Endothelial cell of umbilical vein (primary cell): Measurements from ENCODE around the gene APP. TPM values are rescaled to one million over a fixed set of nuclear protein-coding genes. Genes with fewer than 3 reads are reported as not detected.

ENCODE experiments used
- BruUV-seq: library from RNA; stranded (reverse); fragments of 400-500 nt; replicated peaks from 2 replicates; lab custom pipeline; 2021; lab: Mats Ljungman, UMichigan
- CTCF ChIA-PET: fragments of 300-600, 350-600 bp; sonication (Branson Sonifier 250); formaldehyde crosslinking; loops from one replicate; lab custom pipeline; 2021; ENCODE audit warnings: antibody characterized with exemption, inconsistent platforms; lab: Charles Lee
- POLR2A ChIA-PET: fragments of 300-600, 350-600 bp; sonication (Branson Sonifier 250); formaldehyde crosslinking; loops from one replicate; lab custom pipeline; 2021; ENCODE audit warnings: antibody characterized with exemption, inconsistent platforms; lab: Charles Lee
- DNase-seq: peaks from one replicate; pipeline ENCODE4 v3.0.0-alpha.2; 2011; ENCODE audit warnings: low read depth, low spot score
- FAIRE-seq: peaks from 2 replicates; lab custom pipeline; 2011; peaks lifted over from hg19 to GRCh38; lab: Jason Lieb, UNC
- H2AFZ ChIP-seq: 2 replicates; pipeline ENCODE4 v1.6.0; 2012; ENCODE audit warnings: low read depth, low read length, control low read depth, inconsistent platforms
- H3K27ac ChIP-seq: 2 replicates; pipeline ENCODE4 v1.5.1; 2011; ENCODE audit warnings: low read depth, mild to moderate bottlenecking, control low read depth, low read length, moderate library complexity; ENCODE audit not compliant: insufficient read depth
- H3K27me3 ChIP-seq, 2 experiments: 2 replicates each; pipeline versions ENCODE4 v1.6.0 to v1.6.1; 2011; ENCODE audit warnings: low read length in 2 of 2, mixed read lengths in 1 of 2; ENCODE audit not compliant: control insufficient read depth in 2 of 2, insufficient read depth in 2 of 2
- H3K36me3 ChIP-seq, 2 experiments: 2 replicates in 1 of 2; 3 replicates in 1 of 2; pipeline ENCODE4 v1.5.1; 2011; ENCODE audit warnings: low read length in 2 of 2, mild to moderate bottlenecking in 1 of 2, moderate library complexity in 1 of 2; ENCODE audit not compliant: control insufficient read depth in 2 of 2, insufficient read depth in 2 of 2; ENCODE audit errors: extremely low read depth in 1 of 2
- H3K4me1 ChIP-seq: 3 replicates; pipeline ENCODE4 v1.5.1; 2011; ENCODE audit warnings: mild to moderate bottlenecking, low read length; ENCODE audit not compliant: control insufficient read depth, insufficient read depth; ENCODE audit errors: extremely low read depth
- H3K4me2 ChIP-seq: 2 replicates; pipeline ENCODE4 v1.6.1; 2011; ENCODE audit warnings: low read length, control low read depth, mixed read lengths; ENCODE audit not compliant: insufficient read depth
- H3K4me3 ChIP-seq, 3 experiments: fragments of 200-600 bp in 1 of 3; sonication (generic), shearing (Covaris generic) in 1 of 3; replicated peaks in 1 of 3; 2 replicates each; pipeline ENCODE4 v1.5.1; 2011 to 2016; ENCODE audit warnings: control low read depth in 3 of 3, low read length in 3 of 3, mild to moderate bottlenecking in 2 of 3, inconsistent platforms in 1 of 3, low read depth in 1 of 3, moderate library complexity in 1 of 3; ENCODE audit not compliant: insufficient read depth in 1 of 3
- H3K79me2 ChIP-seq: 2 replicates; pipeline ENCODE4 v1.6.0; 2012; ENCODE audit warnings: low read length, inconsistent platforms; ENCODE audit not compliant: control insufficient read depth, insufficient read depth
- H3K9ac ChIP-seq: replicated peaks from 2 replicates; pipeline ENCODE3; 2011; ENCODE audit warnings: low read length, control low read depth; ENCODE audit not compliant: insufficient read depth; ENCODE audit errors: extremely low read depth
- H3K9me1 ChIP-seq: replicated peaks from 3 replicates; pipeline ENCODE4 v1.6.0; 2011; ENCODE audit warnings: mild to moderate bottlenecking, low read length; ENCODE audit not compliant: control insufficient read depth, insufficient read depth; ENCODE audit errors: extremely low read depth
- H3K9me3 ChIP-seq: replicated peaks from 2 replicates; pipeline ENCODE4 v1.5.1; 2012; ENCODE audit warnings: low read length, inconsistent platforms; ENCODE audit not compliant: control insufficient read depth, insufficient read depth
- H4K20me1 ChIP-seq: replicated peaks from 2 replicates; pipeline ENCODE3; 2011; ENCODE audit warnings: mild to moderate bottlenecking, low read length; ENCODE audit not compliant: control insufficient read depth, insufficient read depth; ENCODE audit errors: extremely low read depth
- CTCF ChIP-seq, 2 donors: IDR thresholded peaks; 1 replicate in 1 of 2; 2 replicates in 1 of 2; pipeline ENCODE4 v1.5.1; 2011; ENCODE audit warnings: low read length in 2 of 2, mild to moderate bottlenecking in 2 of 2, moderate library complexity in 2 of 2, control low read depth in 1 of 2, inconsistent platforms in 1 of 2, low read depth in 1 of 2; ENCODE audit not compliant: insufficient read depth in 1 of 2; ENCODE audit errors: extremely low read depth in 1 of 2
- EZH2 ChIP-seq: IDR thresholded peaks from 2 replicates; pipeline ENCODE4 v1.6.1; 2012; ENCODE audit warnings: borderline replicate concordance, low read depth, mild to moderate bottlenecking, moderate library complexity, low read length, inconsistent platforms; ENCODE audit not compliant: severe bottlenecking
- GATA2 ChIP-seq: IDR thresholded peaks from 2 replicates; pipeline ENCODE4 v1.7.0; 2011; ENCODE audit warnings: low read depth, mild to moderate bottlenecking, moderate library complexity, mixed read lengths, low read length; ENCODE audit not compliant: insufficient read length, insufficient read depth
- MYC ChIP-seq: IDR thresholded peaks from one replicate; pipeline ENCODE4 v1.6.1; 2011; ENCODE audit warnings: mild to moderate bottlenecking, low read depth, low read length
- POLR2A ChIP-seq: IDR thresholded peaks from 2 replicates; pipeline ENCODE4 v1.6.1; 2012; ENCODE audit warnings: low read depth, mild to moderate bottlenecking, control low read depth, low read length
- dilution Hi-C: fragments of 300-500 bp; cut with MboI; formaldehyde crosslinking; loops from one replicate; pipeline ENCODE4 v1.15.0; 2019; ENCODE audit warnings: low sequenced_read_pairs; ENCODE audit not compliant: extremely low pct_ligation_motif_present
- intact Hi-C: fragments of 100-400 bp; cut with micrococcal nuclease; formaldehyde crosslinking; loops from one replicate; pipeline ENCODE4 v1.10.0; 2022
- polyA plus RNA-seq, 4 experiments: library from polyadenylated mRNA; depleted of rRNA in 3 of 4; stranded (reverse) in 3 of 4; unstranded in 1 of 4; fragments of >200 nt; gene quantifications; 2 replicates each; pipeline versions ENCODE4 v1.2.1 to v1.2.3, GENCODE V29; 2011 to 2012; ENCODE audit warnings: missing spikeins in 1 of 4
- total RNA-seq: library from RNA; stranded (reverse); gene quantifications from 2 replicates; pipeline ENCODE4 v1.2.3, GENCODE V29; 2021

APP gene
- total and polyA plus RNA-seq, 2 donors (not counting 3 experiments of a cell fraction or from before 2014, with no cell fraction given), result 914 to 928 TPM

- Histone ChIP-seq H3K4me3 (no peak overlapping the region), H3K9me1 (no peaks in the 10 kb centered on the region), H3K9ac (no peak overlapping the region), H3K36me3 (no peaks in the 10 kb centered on the region), H3K27ac (no peak overlapping the region), H3K4me2 (no peak overlapping the region), H3K79me2 (no peaks in the 10 kb centered on the region), H4K20me1 (no peaks in the 10 kb centered on the region), H3K9me3 (no peaks in the 10 kb centered on the region), H3K4me1 (no peaks in the 10 kb centered on the region), H2AFZ (no peak overlapping the region), H3K27me3 (no peaks in the 10 kb centered on the region)
- dilution Hi-C loops (no loop called here), intact Hi-C loops (no loop called here)
- FAIRE-seq (no peak), DNase-seq (no peak)
- no TSS peak for BruUV-seq
- CTCF ChIA-PET, result no interaction called here
- POLR2A ChIA-PET, result no interaction called here
- TF ChIP-seq GATA2 (no peak), MYC (no peak), EZH2 (no peak)
Observed at GRCh38 chr21:26179501-26179900, 8.9 kb upstream of the APP start.

- Histone ChIP-seq H3K9me3 (no peaks in the 10 kb centered on the region), H3K9ac (no peak overlapping the region), H3K4me1 (no peaks in the 10 kb centered on the region), H4K20me1 (no peaks in the 10 kb centered on the region), H3K4me3 (no peak overlapping the region), H3K9me1 (no peaks in the 10 kb centered on the region), H2AFZ (no peak overlapping the region), H3K79me2 (no peaks in the 10 kb centered on the region), H3K4me2 (no peak overlapping the region), H3K27me3 (no peaks in the 10 kb centered on the region), H3K27ac (no peak overlapping the region), H3K36me3 (no peaks in the 10 kb centered on the region)
- CTCF ChIA-PET, result interaction anchor here (1.2 kb wide), 1 partner anchor 541 kb away, joined by 3 read pairs; no protein-coding TSS in a partner anchor
- DNase-seq, result no peak
- TF ChIP-seq EZH2, result no peak
- no peak for TF ChIP-seq MYC
- no peak for TF ChIP-seq POLR2A
- no peak for TF ChIP-seq CTCF (IDR thresholded peaks at IDR 0.05; ENCODE audit: extremely low read depth in 1 of 2, insufficient read depth in 1 of 2, low read depth in 1 of 2, low read length in 2 of 2)
- intact Hi-C loops, result no loop called here
- no TSS peak for BruUV-seq
- dilution Hi-C loops, result no loop called here
- no peak for FAIRE-seq
- POLR2A ChIA-PET, result no interaction called here
Observed at GRCh38 chr21:26177746-26178426, 7.3 kb upstream of the APP start.
